GM12874 (cell line): Measurements from ENCODE around the gene GDI2.

Source experiments
- TF ChIP-seq, protein P1 (sequence below): IDR thresholded peaks from 2 replicates; pipeline ENCODE4 v1.5.1; 2011; ENCODE audit warnings: low read depth, mild to moderate bottlenecking, control low read depth, low read length, moderate library complexity; ENCODE audit not compliant: insufficient read depth

GDI2 gene

DNA sequence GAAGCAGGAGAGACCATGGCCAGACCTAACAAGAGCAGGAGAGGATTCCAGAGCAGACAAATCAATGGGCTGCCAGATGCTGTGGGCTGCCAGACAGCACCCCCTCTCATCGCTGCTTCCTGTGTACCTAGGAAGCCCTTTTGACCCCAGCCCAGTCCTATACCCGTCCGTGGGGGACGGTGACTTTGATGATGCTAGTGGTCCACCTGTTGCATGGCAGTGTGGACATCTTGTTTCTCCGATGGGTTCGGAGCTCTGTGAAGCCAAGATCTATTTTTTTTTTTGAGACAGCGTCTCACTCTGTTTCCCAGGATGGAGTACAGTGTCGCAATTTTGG, 18.2 kb upstream of the GDI2 start:
- TF ChIP-seq, protein P1, sequence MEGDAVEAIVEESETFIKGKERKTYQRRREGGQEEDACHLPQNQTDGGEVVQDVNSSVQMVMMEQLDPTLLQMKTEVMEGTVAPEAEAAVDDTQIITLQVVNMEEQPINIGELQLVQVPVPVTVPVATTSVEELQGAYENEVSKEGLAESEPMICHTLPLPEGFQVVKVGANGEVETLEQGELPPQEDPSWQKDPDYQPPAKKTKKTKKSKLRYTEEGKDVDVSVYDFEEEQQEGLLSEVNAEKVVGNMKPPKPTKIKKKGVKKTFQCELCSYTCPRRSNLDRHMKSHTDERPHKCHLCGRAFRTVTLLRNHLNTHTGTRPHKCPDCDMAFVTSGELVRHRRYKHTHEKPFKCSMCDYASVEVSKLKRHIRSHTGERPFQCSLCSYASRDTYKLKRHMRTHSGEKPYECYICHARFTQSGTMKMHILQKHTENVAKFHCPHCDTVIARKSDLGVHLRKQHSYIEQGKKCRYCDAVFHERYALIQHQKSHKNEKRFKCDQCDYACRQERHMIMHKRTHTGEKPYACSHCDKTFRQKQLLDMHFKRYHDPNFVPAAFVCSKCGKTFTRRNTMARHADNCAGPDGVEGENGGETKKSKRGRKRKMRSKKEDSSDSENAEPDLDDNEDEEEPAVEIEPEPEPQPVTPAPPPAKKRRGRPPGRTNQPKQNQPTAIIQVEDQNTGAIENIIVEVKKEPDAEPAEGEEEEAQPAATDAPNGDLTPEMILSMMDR = no peak

DNA sequence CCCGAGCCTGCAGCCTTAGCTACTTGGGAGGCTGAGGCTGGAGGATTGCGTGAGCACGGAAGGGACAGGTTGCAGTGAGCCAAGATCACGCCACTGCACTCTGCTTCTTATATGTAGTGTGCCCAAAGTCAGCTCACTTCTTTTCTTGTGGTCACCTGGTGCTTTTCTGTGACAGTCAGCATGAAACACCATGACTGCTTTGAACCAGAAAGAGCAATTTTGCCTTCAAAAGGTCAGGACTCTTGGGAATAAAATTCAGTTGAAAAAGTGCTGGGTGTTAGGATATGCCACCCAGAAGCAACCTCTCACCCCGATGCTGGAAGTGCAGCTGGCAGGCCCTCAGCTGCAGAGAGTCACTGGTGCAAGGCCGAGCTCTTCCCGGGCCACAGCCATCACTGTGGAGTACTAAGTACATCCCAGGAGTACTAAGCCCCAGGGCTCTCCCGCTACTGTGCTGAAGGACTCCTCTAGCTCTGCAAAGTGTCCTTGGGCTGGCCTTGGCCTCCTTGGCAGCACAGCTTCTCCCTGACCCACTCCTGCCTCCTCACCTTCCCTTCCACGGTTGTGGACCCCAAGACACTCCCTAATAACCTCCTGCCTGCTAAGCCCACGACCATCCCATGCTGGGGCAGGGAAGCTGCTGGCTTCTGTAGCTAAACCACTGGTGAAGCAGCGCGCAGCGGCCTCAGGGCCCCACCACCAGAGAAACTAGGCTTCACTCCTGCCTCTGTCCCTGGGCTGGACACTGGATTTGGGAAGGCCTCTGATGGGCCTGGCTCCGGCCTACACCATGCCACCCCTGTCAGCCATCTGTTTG, 17.6 kb upstream of the GDI2 start:
- TF ChIP-seq, protein P1 = no peak

DNA sequence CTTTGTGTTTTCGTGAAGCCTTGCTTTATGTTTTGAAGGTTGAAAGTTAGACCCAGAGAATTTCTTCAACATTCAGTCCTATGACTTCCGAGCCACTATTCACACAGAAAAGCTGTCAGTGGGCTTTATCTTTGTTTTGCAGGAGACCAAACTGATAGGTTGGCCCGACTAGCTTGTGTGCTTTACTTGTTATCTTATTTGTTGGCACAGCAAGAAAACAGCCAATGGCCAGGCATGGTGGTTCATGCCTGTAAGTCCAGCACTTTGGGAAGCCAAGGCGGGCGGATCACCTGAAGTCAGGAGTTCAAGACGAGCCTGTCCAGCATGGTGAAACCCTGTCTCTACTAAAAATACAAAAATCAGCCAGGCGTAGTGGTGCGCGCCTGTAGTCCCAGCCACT, 16.0 kb upstream of the GDI2 start:
- TF ChIP-seq, protein P1 = no peak

DNA sequence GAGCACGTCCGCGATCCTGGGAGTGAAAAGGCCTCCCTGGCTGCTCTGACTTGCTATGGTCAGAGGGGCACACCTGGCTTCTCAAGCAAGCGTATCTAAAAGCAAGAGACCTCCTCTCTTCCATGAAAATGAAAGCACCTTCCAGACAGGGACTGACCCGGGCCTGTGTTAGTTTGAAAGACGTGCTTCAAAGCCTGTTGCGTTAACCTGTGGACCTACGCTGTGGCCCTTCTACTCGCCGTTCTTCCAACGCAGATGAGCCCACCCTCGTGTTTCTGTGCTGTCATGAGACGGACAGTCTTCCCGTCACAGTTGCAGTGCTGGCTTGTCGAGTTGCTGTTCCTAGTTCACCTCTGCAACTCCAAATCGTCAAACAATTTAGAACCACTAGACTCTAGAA, 15.5 kb upstream of the GDI2 start:
- TF ChIP-seq, protein P1 = no peak

DNA sequence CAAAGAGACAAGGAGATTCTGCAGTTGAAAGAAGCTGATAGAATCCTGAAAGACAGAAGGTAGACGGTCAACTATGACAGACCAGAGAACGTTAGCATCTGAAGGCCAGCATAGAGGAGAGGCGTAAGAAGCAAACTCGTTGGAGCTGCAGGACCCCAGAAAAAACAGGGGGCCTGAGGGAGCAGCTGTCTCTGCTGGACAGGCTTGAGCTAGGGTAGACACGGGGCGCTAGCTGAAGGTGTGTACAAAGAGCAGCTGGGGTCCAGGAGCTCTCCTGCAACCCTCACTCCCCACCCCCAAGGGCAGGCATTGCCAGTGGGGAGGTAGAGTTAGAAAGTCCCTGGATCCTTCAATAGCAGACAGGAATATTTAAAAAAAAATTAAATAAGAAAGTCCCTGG, 14.6 kb upstream of the GDI2 start:
- TF ChIP-seq, protein P1 = no peak

DNA sequence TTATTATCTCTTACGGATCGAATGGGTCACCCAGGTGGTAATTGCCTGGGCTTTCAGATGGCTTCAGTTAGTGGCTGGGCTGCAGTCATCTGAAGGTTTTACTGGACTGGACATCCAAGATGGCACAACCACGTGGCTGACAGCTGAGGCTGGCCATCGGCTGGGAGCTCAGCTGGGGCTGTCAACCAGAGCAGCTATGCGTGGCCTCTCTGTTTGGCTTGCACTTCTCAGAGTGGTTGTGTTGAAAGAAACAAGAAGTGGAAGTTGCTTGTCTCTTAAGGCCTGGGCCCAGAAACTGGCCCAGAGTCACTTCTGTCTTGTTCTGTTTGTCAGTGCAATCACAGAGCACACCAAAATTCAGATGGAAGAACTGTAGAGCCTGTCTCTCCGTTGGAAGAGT, 5.7 kb upstream of the GDI2 start:
- TF ChIP-seq, protein P1 = no peak

- TF ChIP-seq, protein P1 = no peak
These were observed 4.8 kb upstream of the GDI2 start for GRCh38 chr10:5818048-5818331.
